Retinal pigment epithelial cell (primary cell): ENCODE data around the gene LTO1.

ENCODE experiments used
- DNase-seq: peaks from one replicate; pipeline ENCODE4 v3.0.0-alpha.2; 2010; ENCODE audit warnings: low read depth
- H3K4me3 ChIP-seq: 2 replicates; pipeline ENCODE4 v1.5.1; 2011; ENCODE audit warnings: mild to moderate bottlenecking, low read length, control low read depth, moderate library complexity
- TF ChIP-seq, protein P1 (sequence below): conservative IDR thresholded peaks from 2 replicates; pipeline ENCODE4 v1.5.1; 2011; ENCODE audit warnings: low read depth, low read length, control low read depth, inconsistent platforms

The LTO1 gene

DNA sequence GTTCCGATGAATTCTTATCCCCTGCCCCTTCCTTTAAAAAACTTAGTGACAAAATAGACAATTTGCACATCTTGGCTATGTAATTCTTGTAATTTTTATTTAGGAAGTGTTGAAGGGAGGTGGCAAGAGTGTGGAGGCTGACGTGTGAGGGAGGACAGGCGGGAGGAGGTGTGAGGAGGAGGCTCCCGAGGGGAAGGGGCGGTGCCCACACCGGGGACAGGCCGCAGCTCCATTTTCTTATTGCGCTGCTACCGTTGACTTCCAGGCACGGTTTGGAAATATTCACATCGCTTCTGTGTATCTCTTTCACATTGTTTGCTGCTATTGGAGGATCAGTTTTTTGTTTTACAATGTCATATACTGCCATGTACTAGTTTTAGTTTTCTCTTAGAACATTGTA, 22.2 kb downstream of the LTO1 start:
- DNase-seq: no peak
- H3K4me3 ChIP-seq: no peak overlapping the region
- TF ChIP-seq, protein P1, sequence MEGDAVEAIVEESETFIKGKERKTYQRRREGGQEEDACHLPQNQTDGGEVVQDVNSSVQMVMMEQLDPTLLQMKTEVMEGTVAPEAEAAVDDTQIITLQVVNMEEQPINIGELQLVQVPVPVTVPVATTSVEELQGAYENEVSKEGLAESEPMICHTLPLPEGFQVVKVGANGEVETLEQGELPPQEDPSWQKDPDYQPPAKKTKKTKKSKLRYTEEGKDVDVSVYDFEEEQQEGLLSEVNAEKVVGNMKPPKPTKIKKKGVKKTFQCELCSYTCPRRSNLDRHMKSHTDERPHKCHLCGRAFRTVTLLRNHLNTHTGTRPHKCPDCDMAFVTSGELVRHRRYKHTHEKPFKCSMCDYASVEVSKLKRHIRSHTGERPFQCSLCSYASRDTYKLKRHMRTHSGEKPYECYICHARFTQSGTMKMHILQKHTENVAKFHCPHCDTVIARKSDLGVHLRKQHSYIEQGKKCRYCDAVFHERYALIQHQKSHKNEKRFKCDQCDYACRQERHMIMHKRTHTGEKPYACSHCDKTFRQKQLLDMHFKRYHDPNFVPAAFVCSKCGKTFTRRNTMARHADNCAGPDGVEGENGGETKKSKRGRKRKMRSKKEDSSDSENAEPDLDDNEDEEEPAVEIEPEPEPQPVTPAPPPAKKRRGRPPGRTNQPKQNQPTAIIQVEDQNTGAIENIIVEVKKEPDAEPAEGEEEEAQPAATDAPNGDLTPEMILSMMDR: no peak

DNA sequence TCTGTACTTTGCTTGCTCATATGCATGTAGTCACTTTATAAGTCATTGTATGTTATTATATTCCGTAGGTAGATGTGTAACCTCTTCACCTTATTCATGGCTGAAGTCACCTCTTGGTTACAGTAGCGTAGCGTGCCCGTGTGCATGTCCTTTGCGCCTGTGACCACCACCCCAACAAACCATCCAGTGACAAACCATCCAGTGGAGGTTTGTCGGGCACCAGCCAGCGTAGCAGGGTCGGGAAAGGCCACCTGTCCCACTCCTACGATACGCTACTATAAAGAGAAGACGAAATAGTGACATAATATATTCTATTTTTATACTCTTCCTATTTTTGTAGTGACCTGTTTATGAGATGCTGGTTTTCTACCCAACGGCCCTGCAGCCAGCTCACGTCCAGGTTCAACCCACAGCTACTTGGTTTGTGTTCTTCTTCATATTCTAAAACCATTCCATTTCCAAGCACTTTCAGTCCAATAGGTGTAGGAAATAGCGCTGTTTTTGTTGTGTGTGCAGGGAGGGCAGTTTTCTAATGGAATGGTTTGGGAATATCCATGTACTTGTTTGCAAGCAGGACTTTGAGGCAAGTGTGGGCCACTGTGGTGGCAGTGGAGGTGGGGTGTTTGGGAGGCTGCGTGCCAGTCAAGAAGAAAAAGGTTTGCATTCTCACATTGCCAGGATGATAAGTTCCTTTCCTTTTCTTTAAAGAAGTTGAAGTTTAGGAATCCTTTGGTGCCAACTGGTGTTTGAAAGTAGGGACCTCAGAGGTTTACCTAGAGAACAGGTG, 23.1 kb downstream of the LTO1 start:
- TF ChIP-seq, protein P1: no peak
- DNase-seq: no peak
- H3K4me3 ChIP-seq: no peak overlapping the region

DNA sequence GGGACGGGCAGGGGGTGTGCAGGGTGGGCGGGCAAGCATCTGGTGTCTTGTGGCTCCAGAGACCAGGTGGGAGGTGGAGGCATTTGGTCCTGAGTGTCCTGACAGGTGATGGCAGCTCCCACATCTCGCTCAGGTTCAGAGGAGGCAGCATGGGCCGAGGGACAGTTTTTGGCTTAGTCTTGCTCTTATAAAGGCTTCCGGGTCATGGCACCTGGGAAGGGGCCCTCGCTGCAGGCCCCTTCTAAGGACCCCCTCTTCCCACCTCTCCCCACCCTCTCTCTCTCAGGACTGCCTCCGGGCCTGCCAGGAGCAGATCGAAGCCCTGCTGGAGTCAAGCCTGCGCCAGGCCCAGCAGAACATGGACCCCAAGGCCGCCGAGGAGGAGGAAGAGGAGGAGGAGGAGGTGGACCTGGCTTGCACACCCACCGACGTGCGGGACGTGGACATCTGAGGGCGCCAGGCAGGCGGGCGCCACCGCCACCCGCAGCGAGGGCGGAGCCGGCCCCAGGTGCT, 24.3 kb downstream of the LTO1 start:
- DNase-seq: no peak
- H3K4me3 ChIP-seq: no peak overlapping the region
- TF ChIP-seq, protein P1: no peak

- TF ChIP-seq, protein P1: no peak
- no peak for DNase-seq
- H3K4me3 ChIP-seq: no peak overlapping the region
Measured at GRCh38 chr11:69650081-69650831, 24.9 kb downstream of the LTO1 start.

DNA sequence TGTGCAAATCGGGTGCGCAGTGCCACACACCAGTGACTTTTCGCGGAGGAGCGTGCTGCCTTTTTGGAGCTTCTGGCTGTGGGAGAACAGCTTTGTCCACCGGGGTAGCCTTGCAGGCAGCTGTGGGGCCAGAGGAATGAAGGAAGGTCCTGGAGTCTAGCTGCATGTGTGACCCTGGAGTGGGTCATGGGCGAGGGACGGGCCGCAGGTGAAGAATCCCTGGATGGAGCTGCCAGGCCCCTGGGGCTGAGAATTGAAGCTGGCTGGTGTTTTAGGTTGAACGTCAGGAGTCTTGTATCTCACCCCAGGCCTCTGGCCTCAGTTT, 25.6 kb downstream of the LTO1 start:
- no peak overlapping the region for H3K4me3 ChIP-seq
- TF ChIP-seq, protein P1: no peak
- DNase-seq: no peak

DNA sequence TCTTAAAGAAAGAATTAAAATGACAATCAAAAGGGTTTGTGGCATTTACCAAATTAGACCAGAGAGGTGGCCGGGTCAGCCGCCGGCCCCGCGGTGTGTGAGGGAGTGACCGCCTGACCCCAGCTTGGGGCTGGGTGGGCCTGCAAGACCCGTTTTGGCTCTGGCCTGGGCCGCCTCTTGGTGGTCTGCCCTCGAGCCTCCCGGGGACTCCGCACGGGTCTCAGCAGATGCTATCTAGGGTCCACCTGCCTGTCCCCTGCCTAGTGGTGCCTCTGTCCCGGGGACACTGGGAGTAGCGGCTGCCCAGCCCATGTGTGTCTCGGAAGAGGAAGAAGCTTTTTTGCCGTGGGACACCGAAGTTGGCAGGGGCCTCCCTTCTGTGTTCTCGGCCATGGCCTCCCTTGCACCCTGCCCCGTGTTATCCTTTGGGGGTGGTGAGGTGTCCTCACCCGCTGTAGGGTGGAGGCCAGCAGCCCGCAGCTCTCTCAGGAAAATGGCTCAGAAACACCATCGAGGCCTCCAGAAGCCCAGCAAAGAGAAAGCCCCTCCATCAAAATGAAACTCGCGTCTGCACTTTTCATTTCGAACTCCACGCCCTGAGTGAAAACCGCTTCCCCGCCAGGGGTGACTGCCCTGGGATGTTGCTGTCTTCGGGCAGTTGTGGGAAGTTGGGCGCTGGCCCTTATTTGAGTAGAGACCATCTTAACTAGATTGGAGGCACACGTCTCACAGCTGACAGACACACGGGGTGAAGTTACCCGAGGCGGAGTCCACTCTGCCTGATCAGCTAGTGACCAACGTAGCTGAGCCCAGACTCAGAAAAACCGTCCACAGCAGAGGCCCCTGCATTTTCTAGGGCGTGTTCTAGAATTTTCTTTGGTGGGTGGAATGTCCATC, 26.2 kb downstream of the LTO1 start:
- TF ChIP-seq, protein P1: no peak
- DNase-seq: no peak
- no peak overlapping the region for H3K4me3 ChIP-seq
